Uterus (tissue), 4 donors: Measurements from ENCODE around the gene GPANK1. TPM values are rescaled to one million over a fixed set of nuclear protein-coding genes. Genes with fewer than 3 reads are reported as not detected.
A peak's percentile ranks its signal among the peaks of the same experiment; 100 is the strongest.

Experiments
- DNase-seq, 2 donors: peaks; one replicate each; pipeline ENCODE4 v3.0.0-alpha.2; 2019 to 2020
- H3K27ac ChIP-seq, 2 donors: fragments of 200-600 bp; sonication (generic); 1 replicate in 1 of 2; 2 replicates in 1 of 2; pipeline ENCODE4 v1.5.1; 2016 to 2018
- H3K27me3 ChIP-seq, 2 donors: fragments of 200-600 bp; sonication (generic); one replicate each; pipeline ENCODE4 v1.5.1; 2018 to 2019; ENCODE audit warnings: control low read depth in 1 of 2
- H3K36me3 ChIP-seq, 2 donors: fragments of 200-600 bp; sonication (generic); one replicate each; pipeline ENCODE4 v1.5.1; 2019; ENCODE audit warnings: control low read depth in 1 of 2
- H3K4me1 ChIP-seq, 2 donors: fragments of 200-600 bp; sonication (generic); one replicate each; pipeline ENCODE4 v1.5.1; 2018 to 2019; ENCODE audit warnings: control low read depth in 1 of 2
- H3K4me3 ChIP-seq, 2 donors: fragments of 200-600 bp; sonication (generic); 1 replicate in 1 of 2; 2 replicates in 1 of 2; pipeline ENCODE4 v1.5.1; 2018 to 2019; ENCODE audit warnings: mild to moderate bottlenecking in 1 of 2
- H3K9me3 ChIP-seq, 2 donors: fragments of 200-600 bp; sonication (generic); one replicate each; pipeline ENCODE4 v1.5.1; 2019; ENCODE audit warnings: control low read depth in 1 of 2
- CTCF ChIP-seq, 4 experiments: fragments of 200-600 bp in 2 of 4; fragments of 450-650 bp in 2 of 4; sonication (generic) in 2 of 4; IDR thresholded peaks; one replicate each; pipeline ENCODE4 v1.5.1; 2016 to 2019; ENCODE audit warnings: antibody characterized with exemption in 4 of 4, mild to moderate bottlenecking in 2 of 4, moderate library complexity in 1 of 4
- POLR2A ChIP-seq, 2 donors: fragments of 450-650 bp; IDR thresholded peaks; one replicate each; pipeline ENCODE4 v1.6.1; 2016; ENCODE audit warnings: antibody characterized with exemption in 2 of 2, mild to moderate bottlenecking in 1 of 2, moderate library complexity in 1 of 2
- intact Hi-C: fragments of 100-400 bp; cut with DNase I; formaldehyde crosslinking; loops from one replicate; pipeline ENCODE4 v1.15.1; 2023; ENCODE audit warnings: low total_unique reads
- total RNA-seq, 4 donors: library from RNA; depleted of rRNA in 3 of 4; stranded (reverse); fragments of >200 nt in 3 of 4; gene quantifications; one replicate each; pipeline versions ENCODE4 v1.1.0 to v1.2.4, GENCODE V29; 2014 to 2023
- donor health status: DM: yes; HTN: yes; CAD: no.

GPANK1 gene
- total RNA-seq, 4 donors from 2014 or later = 5.1 to 25.6 (median 15.4) TPM

- Histone ChIP-seq H3K9me3 (no peaks in the 10 kb centered on the region), H3K36me3 (no peaks in the 10 kb centered on the region), H3K4me3 (peak within 1 kb of the TSS; percentile 91 to 93), H3K4me1 (peaks cover 8 to 16% of the 10 kb centered on the region in 2 donors), H3K27me3 (no peaks in the 10 kb centered on the region), H3K27ac (peak within 1 kb of the TSS; percentile 91 to 97)
- peak; percentile 79 to 80 for TF ChIP-seq POLR2A (IDR thresholded peaks at IDR 0.05)
- peak in 3 of 4 experiments; percentile 20 to 28 (median 21) for TF ChIP-seq CTCF (IDR thresholded peaks at IDR 0.05)
- DNase-seq = peak; percentile 98
- intact Hi-C loops = no loop called here
Measured at GRCh38 chr6:31665501-31666336, 922 bp upstream of the GPANK1 start, which contains the start of gene CSNK2B. Gene CSNK2B, plus strand, starts transcription at chr6:31666080. Its CDS starts 752 bp downstream, at chr6:31666832.

- Histone ChIP-seq H3K27me3 (no peaks in the 10 kb centered on the region), H3K4me1 (peaks cover 8 to 19% of the 10 kb centered on the region in 2 donors), H3K36me3 (no peaks in the 10 kb centered on the region), H3K4me3 (peak overlapping the region; percentile 91 to 93), H3K9me3 (no peaks in the 10 kb centered on the region), H3K27ac (peak overlapping the region; percentile 91 to 97)
- intact Hi-C loops = no loop called here
- no peak for TF ChIP-seq POLR2A (IDR thresholded peaks at IDR 0.05)
- TF ChIP-seq CTCF (IDR thresholded peaks at IDR 0.05) = no peak
- peak; percentile 58 to 64 for DNase-seq
Measured at GRCh38 chr6:31663961-31664789, 622 bp downstream of the GPANK1 start.

- H3K27ac ChIP-seq = peak overlapping the region; percentile 91 to 97
- H3K9me3 ChIP-seq = no peaks in the 10 kb centered on the region
- no peak for TF ChIP-seq POLR2A (IDR thresholded peaks at IDR 0.05)
- no peak for TF ChIP-seq CTCF (IDR thresholded peaks at IDR 0.05)
- H3K4me1 ChIP-seq = peaks cover 17 to 25% of the 10 kb centered on the region in 2 donors
- no peak for DNase-seq
- intact Hi-C loops = no loop called here
- H3K36me3 ChIP-seq = no peaks in the 10 kb centered on the region
- H3K4me3 ChIP-seq = peak overlapping the region; percentile 91 to 93
- no peaks in the 10 kb centered on the region for H3K27me3 ChIP-seq
Measured at GRCh38 chr6:31663126-31663960, 1.5 kb downstream of the GPANK1 start.

- no peak for TF ChIP-seq POLR2A (IDR thresholded peaks at IDR 0.05)
- no peak for TF ChIP-seq CTCF (IDR thresholded peaks at IDR 0.05)
- intact Hi-C loops = no loop called here
- no peak for DNase-seq
- H3K4me1 ChIP-seq = peaks cover 18 to 28% of the 10 kb centered on the region in 2 donors
- no peaks in the 10 kb centered on the region for H3K27me3 ChIP-seq
- H3K36me3 ChIP-seq = no peaks in the 10 kb centered on the region
- H3K27ac ChIP-seq = peak overlapping the region in 1 of 2 donors; percentile 5
- H3K9me3 ChIP-seq = no peaks in the 10 kb centered on the region
- no peak overlapping the region for H3K4me3 ChIP-seq
Measured at GRCh38 chr6:31662124-31662723, 2.6 kb downstream of the GPANK1 start.
